ENCODE data around the gene SLC9C2. TPM values are rescaled to one million over a fixed set of nuclear protein-coding genes. Genes with fewer than 3 reads are reported as not detected.
A peak's percentile ranks its signal among the peaks of the same experiment; 100 is the strongest.
"Not testable (repeated sequence)": the region's sequence is repeated elsewhere in the genome, so short reads cannot be mapped to it uniquely, and the experiment has no call there.

SLC9C2 gene
- total RNA-seq, 1 donor from 2014 or later: not detected

DNA sequence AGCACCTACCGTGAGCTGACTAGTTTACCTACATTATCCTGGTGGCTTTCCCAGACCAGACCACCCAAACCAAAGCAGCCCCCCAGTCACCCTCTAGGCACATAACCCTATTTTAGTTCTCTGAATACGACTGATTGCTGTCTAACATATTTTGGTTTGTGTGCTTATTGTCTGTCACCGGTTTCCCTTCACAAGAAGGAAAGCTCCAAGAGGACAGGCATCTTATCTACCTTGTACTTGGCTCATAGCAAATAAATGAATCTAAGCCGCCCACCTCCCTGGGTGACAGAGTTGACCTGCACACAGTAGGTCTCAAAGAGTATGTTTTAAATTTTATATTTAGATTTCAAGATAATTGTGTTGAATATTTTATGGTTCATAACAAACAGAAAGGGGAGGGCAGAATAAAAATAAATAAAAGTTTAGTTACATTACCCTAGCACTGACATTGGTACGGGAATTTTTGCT is 126.6 kb downstream of the SLC9C2 start:
- ATAC-seq (ENCODE audit: poor library complexity): no peak
- intact Hi-C loops (cut with DNase I): loop anchor here (5.0 kb wide), 2 partner anchors 44 to 391 kb away; partner anchors contain the start of genes GAS5 and ZBTB37
- no peak for DNase-seq

DNA sequence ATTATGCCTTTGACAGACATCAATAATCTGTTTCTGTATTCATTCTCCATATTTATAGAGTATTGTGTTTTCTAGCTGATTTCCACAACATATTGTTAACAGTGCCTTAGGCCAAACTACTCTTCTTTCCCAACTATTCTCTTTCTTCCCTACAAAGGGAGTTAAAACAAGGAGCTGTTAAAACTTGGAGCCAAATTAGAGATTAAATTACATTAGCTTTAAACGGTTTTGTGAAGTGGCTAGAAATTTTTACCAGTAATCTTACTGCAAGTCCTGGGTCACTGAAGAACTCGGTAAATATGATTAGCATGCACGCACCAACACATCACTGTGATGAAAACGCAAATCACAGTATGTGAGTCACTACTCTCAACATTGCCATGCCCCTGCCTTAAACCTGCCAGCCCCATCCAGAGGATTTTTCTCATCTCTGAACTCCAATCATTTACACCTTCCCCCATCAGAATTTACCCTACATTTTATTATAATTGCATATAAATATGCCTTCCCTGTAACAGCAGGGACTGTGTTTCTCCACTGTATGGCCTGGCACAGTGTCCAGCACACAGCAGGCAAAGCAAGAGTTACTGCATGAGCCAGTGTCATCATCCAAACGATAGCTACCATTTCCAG is 127.2 kb downstream of the SLC9C2 start:
- intact Hi-C loops (cut with DNase I): loop anchor here (5.0 kb wide), 2 partner anchors 43 to 392 kb away; partner anchors contain the start of genes GAS5 and ZBTB37
- DNase-seq (no peak), ATAC-seq (ENCODE audit: poor library complexity) (no peak)

- DNase-seq; ATAC-seq (ENCODE audit: poor library complexity): not testable (repeated sequence)
- intact Hi-C loops (cut with DNase I): loop anchor here (5.0 kb wide), 2 partner anchors 43 to 392 kb away; partner anchors contain the start of genes GAS5 and ZBTB37
Observed at GRCh38 chr1:173474780-173475421, 128.0 kb downstream of the SLC9C2 start.

GRCh38 chr1:173474097-173474779 is 128.6 kb downstream of the SLC9C2 start:
- DNase-seq (no peak), ATAC-seq (ENCODE audit: poor library complexity) (no peak)
- intact Hi-C loops (cut with DNase I): no loop called here

GRCh38 chr1:173473599-173474011 is 129.3 kb downstream of the SLC9C2 start:
- intact Hi-C loops (cut with DNase I): no loop called here
- no peak for DNase-seq
- ATAC-seq (ENCODE audit: poor library complexity): no peak

DNA sequence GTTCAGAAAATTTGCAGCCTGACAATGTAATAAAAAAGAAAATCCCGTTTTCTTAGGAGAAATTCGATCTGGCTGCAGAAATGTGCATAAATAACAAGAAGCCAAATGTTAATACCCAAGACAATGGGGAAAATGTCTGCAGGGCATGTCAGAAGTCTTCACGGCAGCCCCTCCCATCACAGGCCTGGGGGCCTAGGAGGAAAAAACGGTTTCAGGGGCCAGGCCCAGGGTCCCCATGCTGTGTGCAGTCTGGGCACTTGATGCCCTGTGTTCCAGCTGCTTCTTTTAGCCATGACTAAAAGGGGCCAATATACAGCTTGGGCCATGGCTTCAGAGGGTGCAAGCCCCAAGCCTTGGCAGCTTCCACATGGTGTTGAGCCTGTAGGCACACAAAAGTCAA is 132.3 kb downstream of the SLC9C2 start:
- intact Hi-C loops (cut with DNase I): no loop called here
- DNase-seq: no peak

GRCh38 chr1:173469656-173470055 is 133.2 kb downstream of the SLC9C2 start:
- DNase-seq (no peak), ATAC-seq (ENCODE audit: poor library complexity) (no peak)
- intact Hi-C loops (cut with DNase I): no loop called here

More for the DNA sequence above, 132.3 kb downstream of the SLC9C2 start:
- no peak for ATAC-seq (ENCODE audit: poor library complexity)

GRCh38 chr1:173467426-173467825 is 135.4 kb downstream of the SLC9C2 start:
- intact Hi-C loops (cut with DNase I): no loop called here
- ATAC-seq (ENCODE audit: poor library complexity): no peak

DNA sequence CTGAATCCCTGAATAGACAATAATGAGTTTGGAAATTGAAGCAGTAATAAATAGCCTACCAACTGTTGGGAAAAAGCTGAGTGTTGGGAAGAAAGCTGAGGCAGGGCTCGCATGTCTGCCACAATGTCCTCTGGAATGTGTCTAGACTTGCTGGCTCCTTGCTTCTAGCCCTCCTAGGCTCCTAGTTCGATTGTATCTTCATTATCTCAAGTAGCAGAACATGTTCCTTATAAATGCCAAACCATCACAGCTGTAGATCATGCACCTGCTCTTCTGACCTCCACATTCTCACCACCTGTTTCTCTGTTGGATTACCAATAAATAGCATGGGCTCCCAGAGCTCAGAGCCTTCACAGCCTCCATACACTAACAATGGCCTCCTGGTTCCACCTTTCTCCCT is 138.7 kb downstream of the SLC9C2 start:
- DNase-seq; ATAC-seq (ENCODE audit: poor library complexity); intact Hi-C loops (cut with DNase I): not testable (repeated sequence)

More at GRCh38 chr1:173467426-173467825, 135.4 kb downstream of the SLC9C2 start:
- DNase-seq: no peak

DNA sequence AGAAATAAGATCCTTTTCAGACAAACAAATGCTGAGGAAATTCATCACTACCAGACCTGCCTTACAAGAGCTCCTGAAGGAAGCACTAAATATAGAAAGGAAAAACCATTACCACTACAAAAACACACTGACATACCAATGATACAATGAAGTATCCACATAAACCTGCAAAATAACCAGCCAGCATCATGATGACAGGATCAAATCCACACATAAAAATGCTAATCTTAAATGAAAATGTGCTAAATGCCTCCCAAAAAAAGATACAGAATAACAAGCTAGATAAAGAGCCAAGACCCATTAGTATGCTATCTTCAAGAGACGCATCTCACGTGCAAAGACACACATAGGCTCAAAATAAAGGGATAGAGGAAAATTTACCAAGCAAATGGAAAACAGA is 140.2 kb downstream of the SLC9C2 start:
- ATAC-seq (ENCODE audit: poor library complexity); DNase-seq; intact Hi-C loops (cut with DNase I): not testable (repeated sequence)

DNA sequence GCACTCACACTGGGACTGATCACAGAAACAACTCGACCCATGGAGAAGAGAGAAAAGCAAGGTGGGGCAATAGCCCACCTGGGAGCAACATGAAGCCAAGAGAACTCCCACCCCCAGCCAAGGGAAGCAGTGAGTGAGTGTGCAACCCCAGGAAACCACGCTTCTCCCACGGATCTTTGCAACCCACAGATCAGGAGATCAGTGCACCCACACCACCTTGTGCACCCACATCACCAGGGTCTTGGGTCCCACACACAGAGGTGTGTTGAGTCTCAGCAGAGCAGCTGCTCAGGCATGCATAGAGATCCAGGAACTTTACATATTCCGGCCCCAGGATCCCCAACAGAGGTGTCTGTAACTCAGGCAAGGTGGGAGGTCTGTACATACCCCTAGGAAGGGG is 143.0 kb downstream of the SLC9C2 start:
- ATAC-seq (ENCODE audit: poor library complexity): no peak
- DNase-seq: no peak
- intact Hi-C loops (cut with DNase I): no loop called here

GRCh38 chr1:173454966-173455524 is 147.8 kb downstream of the SLC9C2 start:
- intact Hi-C loops (cut with DNase I): no loop called here
- DNase-seq (no peak), ATAC-seq (ENCODE audit: poor library complexity) (no peak)

- DNase-seq (no peak), ATAC-seq (ENCODE audit: poor library complexity) (no peak)
Observed at GRCh38 chr1:173453982-173454381, 148.9 kb downstream of the SLC9C2 start.

DNA sequence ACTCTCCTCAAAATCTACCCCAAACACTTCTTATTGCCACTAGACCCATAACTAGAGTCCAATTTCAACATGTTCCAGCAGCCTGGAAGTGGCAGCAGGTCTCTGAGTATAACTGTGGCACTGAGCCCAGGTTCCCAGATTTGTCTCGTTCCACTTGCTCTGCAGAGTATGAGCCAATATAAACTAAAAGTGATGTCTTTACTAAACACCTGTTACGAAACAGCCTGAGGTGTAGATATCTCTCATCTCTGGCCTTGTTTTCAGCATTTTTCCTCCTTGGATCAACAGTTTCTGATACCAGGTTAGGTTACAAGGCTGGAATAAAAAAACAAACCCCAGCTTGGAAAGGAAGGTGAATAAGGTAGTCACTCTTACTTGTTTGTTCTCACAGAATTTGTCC is 150.9 kb downstream of the SLC9C2 start:
- ATAC-seq (ENCODE audit: poor library complexity) (peak; percentile 94), DNase-seq (no peak)
- intact Hi-C loops (cut with DNase I): no loop called here

More at GRCh38 chr1:173453982-173454381, 148.9 kb downstream of the SLC9C2 start:
- intact Hi-C loops (cut with DNase I): no loop called here

Other genes starting within 250 kb of the SLC9C2 start
- 539 TPM for gene PRDX6, start 125.7 kb downstream of the SLC9C2 start, total RNA-seq
- not detected for gene TEX50, start 32.3 kb upstream of the SLC9C2 start, total RNA-seq
- 0.24 TPM for gene ANKRD45, start 66.8 kb upstream of the SLC9C2 start, total RNA-seq
- gene KLHL20, start 111.9 kb upstream of the SLC9C2 start, total RNA-seq: 15.2 TPM
- gene DARS2, start 221.6 kb upstream of the SLC9C2 start, total RNA-seq: 12.9 TPM
- 2.6 TPM for gene CENPL, start 221.8 kb upstream of the SLC9C2 start, total RNA-seq

Measured in Right ventricle myocardium superior (tissue), 1 donor.